HCT116 (cell line): ENCODE measurements around the gene ZBTB39. TPM values are rescaled to one million over a fixed set of nuclear protein-coding genes. Genes with fewer than 3 reads are reported as not detected.
A peak's percentile ranks its signal among the peaks of the same experiment; 100 is the strongest.

Experiments used
- ATAC-seq: fragments of 200-7000 bp; cut with Tn5 transposase; 2 replicates; pipeline ENCODE4 v1.9.1; 2020; ENCODE audit warnings: mild to moderate bottlenecking, moderate library complexity
- BruUV-seq: library from RNA; stranded (reverse); fragments of 400-500 nt; replicated peaks from 2 replicates; lab custom pipeline; 2021; lab: Mats Ljungman, UMichigan
- CTCF ChIA-PET: fragments of 300-600 bp; sonication (Branson Sonifier 250); formaldehyde crosslinking; loops from one replicate; lab custom pipeline; 2021; ENCODE audit warnings: antibody characterized with exemption; lab: Charles Lee
- POLR2A ChIA-PET: fragments of 300-600, 350-600 bp; sonication (Branson Sonifier 250); formaldehyde crosslinking; loops from one replicate; lab custom pipeline; 2021; ENCODE audit warnings: antibody characterized with exemption; lab: Charles Lee
- RAD21 ChIA-PET, 2 experiments: fragments of 300-600 bp; sonication (Branson Sonifier 250); formaldehyde crosslinking; loops; one replicate each; lab custom pipeline; 2023; ENCODE audit warnings: low total read pairs in 2 of 2; ENCODE audit not compliant: uncharacterized antibody in 2 of 2, unreplicated experiment in 2 of 2, low non-redundant PET in 1 of 2; lab: Charles Lee
- DNase-seq: peaks from one replicate; pipeline ENCODE4 v3.0.0-alpha.2; 2010; ENCODE audit warnings: low read depth, low spot score
- H2AFZ ChIP-seq: fragments of 200-600 bp; shearing (Covaris generic), sonication (generic); 2 replicates; pipeline ENCODE4 v1.6.1; 2017; ENCODE audit warnings: low read depth, mixed run types, mixed read lengths, antibody characterized with exemption, low read length; ENCODE audit not compliant: poor library complexity, severe bottlenecking
- H3K27ac ChIP-seq: 2 replicates; pipeline ENCODE4 v1.5.1; 2012; ENCODE audit warnings: low read depth, low read length
- H3K27me3 ChIP-seq: fragments of 200-600 bp; sonication (generic); 2 replicates; pipeline ENCODE4 v1.6.1; 2016; ENCODE audit warnings: mixed run types, low read length, mixed read lengths; ENCODE audit not compliant: insufficient read depth
- H3K36me3 ChIP-seq, 2 experiments: fragments of 200-500 bp in 1 of 2; fragments of 200-600 bp in 1 of 2; sonication (Bioruptor generic) in 1 of 2; sonication (generic) in 1 of 2; 2 replicates each; pipeline versions ENCODE4 v1.5.1 to v1.6.1; 2014 to 2016; ENCODE audit warnings: low read length in 2 of 2, inconsistent platforms in 1 of 2, mixed read lengths in 1 of 2, mixed run types in 1 of 2; ENCODE audit not compliant: insufficient read depth in 2 of 2, control insufficient read depth in 1 of 2
- H3K4me1 ChIP-seq, 2 experiments: fragments of 200-600 bp in 1 of 2; sonication (generic) in 1 of 2; 2 replicates each; pipeline versions ENCODE4 v1.5.1 to v1.6.1; 2012 to 2017; ENCODE audit warnings: low read length in 2 of 2, inconsistent platforms in 1 of 2, mild to moderate bottlenecking in 1 of 2, mixed read lengths in 1 of 2, mixed run types in 1 of 2, moderate library complexity in 1 of 2; ENCODE audit not compliant: insufficient read depth in 2 of 2, control insufficient read depth in 1 of 2
- H3K4me2 ChIP-seq: fragments of 200-600 bp; sonication (generic); 2 replicates; pipeline ENCODE4 v1.6.1; 2017; ENCODE audit warnings: mixed run types, low read length, mixed read lengths
- H3K4me3 ChIP-seq, 2 experiments: fragments of 200-600 bp in 1 of 2; sonication (generic) in 1 of 2; replicated peaks in 1 of 2; 2 replicates each; pipeline ENCODE4 v1.5.1; 2011 to 2016; ENCODE audit warnings: low read length in 2 of 2, control low read depth in 1 of 2, low read depth in 1 of 2, mild to moderate bottlenecking in 1 of 2, mixed read lengths in 1 of 2, mixed run types in 1 of 2
- H3K79me2 ChIP-seq: fragments of 200-600 bp; sonication (generic); 2 replicates; pipeline ENCODE4 v1.6.1; 2017; ENCODE audit warnings: mild to moderate bottlenecking, mixed run types, low read length, moderate library complexity, mixed read lengths; ENCODE audit not compliant: insufficient read depth
- H3K9ac ChIP-seq: fragments of 200-600 bp; sonication (generic); 2 replicates; pipeline ENCODE4 v1.6.1; 2016; ENCODE audit warnings: low read length, mixed read lengths
- H3K9me2 ChIP-seq: fragments of 200-600 bp; sonication (generic), shearing (Covaris generic); 2 replicates; pipeline ENCODE4 v1.6.1; 2017; ENCODE audit warnings: mixed run types, mild to moderate bottlenecking, moderate library complexity; ENCODE audit not compliant: insufficient read depth
- H3K9me3 ChIP-seq, 2 experiments: fragments of 200-500 bp in 1 of 2; fragments of 200-600 bp in 1 of 2; sonication (Bioruptor generic) in 1 of 2; sonication (generic) in 1 of 2; 2 replicates each; pipeline ENCODE4 v1.6.1; 2014 to 2017; ENCODE audit warnings: low read length in 2 of 2, mixed read lengths in 2 of 2, inconsistent platforms in 1 of 2, low read depth in 1 of 2, mild to moderate bottlenecking in 1 of 2, mixed run types in 1 of 2, moderate library complexity in 1 of 2; ENCODE audit not compliant: control insufficient read depth in 1 of 2, insufficient read depth in 1 of 2
- H4K20me1 ChIP-seq: fragments of 200-600 bp; sonication (generic), shearing (Covaris generic); 2 replicates; pipeline ENCODE4 v1.6.1; 2017; ENCODE audit warnings: mixed run types, mild to moderate bottlenecking, moderate library complexity; ENCODE audit not compliant: insufficient read depth
- CTCF ChIP-seq, 3 experiments: fragments of 200-600 bp in 1 of 3; sonication (generic) in 1 of 3; IDR thresholded peaks in 2 of 3; conservative IDR thresholded peaks in 1 of 3; 2 replicates each; pipeline ENCODE4 v1.5.1; 2012 to 2017; ENCODE audit warnings: low read depth in 2 of 3, low read length in 2 of 3, antibody characterized with exemption in 1 of 3, borderline replicate concordance in 1 of 3, control low read depth in 1 of 3, mild to moderate bottlenecking in 1 of 3, mixed read lengths in 1 of 3, mixed run types in 1 of 3, moderate library complexity in 1 of 3; ENCODE audit not compliant: insufficient read depth in 1 of 3
- EZH2phosphoT487 ChIP-seq: fragments of 200-600 bp; IDR thresholded peaks from 2 replicates; pipeline ENCODE4 v1.6.1; 2018; ENCODE audit warnings: antibody characterized with exemption, borderline replicate concordance
- FOSL1 ChIP-seq: IDR thresholded peaks from 2 replicates; pipeline ENCODE4 v1.6.1; 2012; ENCODE audit warnings: low read depth
- JUND ChIP-seq: IDR thresholded peaks from 2 replicates; pipeline ENCODE4 v1.6.1; 2012
- POLR2A ChIP-seq: IDR thresholded peaks from 2 replicates; pipeline ENCODE4 v1.7.0; 2011; ENCODE audit warnings: borderline replicate concordance; ENCODE audit not compliant: insufficient read depth, insufficient read length; ENCODE audit errors: extremely low read depth
- RAD21 ChIP-seq: IDR thresholded peaks from 2 replicates; pipeline ENCODE4 v1.6.1; 2012; ENCODE audit warnings: low read depth, mild to moderate bottlenecking
- SIN3A ChIP-seq: IDR thresholded peaks from 2 replicates; pipeline ENCODE4 v1.6.1; 2012; ENCODE audit warnings: low read depth
- intact Hi-C: fragments of 100-400 bp; cut with micrococcal nuclease; formaldehyde crosslinking; loops from 2 replicates; pipeline ENCODE4 v1.10.0; 2022
- total RNA-seq: library from RNA; stranded (reverse); gene quantifications from one replicate; pipeline ENCODE4 v1.2.1, GENCODE V29; 2021; ENCODE audit not compliant: unreplicated experiment

Gene ZBTB39
- total RNA-seq, 1 experiment from 2014 or later, result 12.3 TPM

- TF ChIP-seq SIN3A (no peak), POLR2A (no peak), EZH2phosphoT487 (no peak), RAD21 (no peak), FOSL1 (no peak)
- H3K4me3 ChIP-seq, result no peak overlapping the region
- no peak overlapping the region for H3K4me2 ChIP-seq
- no peak overlapping the region for H3K27ac ChIP-seq
- H3K9me2 ChIP-seq, result no peaks in the 10 kb centered on the region
- POLR2A ChIA-PET, result no interaction called here
- no peak overlapping the region for H2AFZ ChIP-seq
- no peak for ATAC-seq
- CTCF ChIA-PET, result interaction anchor here (5.3 kb wide), 1 partner anchor 102 kb away, joined by 26 read pairs; the partner anchor contains the start of gene STAT6
- no peak for DNase-seq
- H3K4me1 ChIP-seq, result peaks cover 4 to 21% of the 10 kb centered on the region in 2 experiments; a peak in 3 of 4 replicates
- BruUV-seq, result no TSS peak
- H3K27me3 ChIP-seq, result peaks cover 21% of the 10 kb centered on the region; the same call in 1 of the 2 replicates
- no peaks in the 10 kb centered on the region for H3K9me3 ChIP-seq
- no peaks in the 10 kb centered on the region for H3K36me3 ChIP-seq
- H4K20me1 ChIP-seq, result no peaks in the 10 kb centered on the region
- H3K79me2 ChIP-seq, result peaks cover 10% of the 10 kb centered on the region
- no peak overlapping the region for H3K9ac ChIP-seq
- RAD21 ChIA-PET, result no interaction called here
- intact Hi-C loops, result loop anchor here (2.0 to 5.0 kb wide), 2 partner anchors 173 to 253 kb away; no protein-coding TSS in a partner anchor
Measured at GRCh38 chr12:57009949-57010626, 3.7 kb upstream of the ZBTB39 start.

GRCh38 chr12:57008178-57008577, 1.8 kb upstream of the ZBTB39 start:
- no peak overlapping the region for H3K4me3 ChIP-seq
- POLR2A ChIA-PET, result no interaction called here
- BruUV-seq, result no TSS peak

More at GRCh38 chr12:57008178-57008577, 1.8 kb upstream of the ZBTB39 start:
- Histone ChIP-seq H3K27ac (no peak overlapping the region), H3K36me3 (peaks cover 4 to 13% of the 10 kb centered on the region in 2 experiments; a peak in 2 of 4 replicates), H3K4me2 (no peak overlapping the region), H3K27me3 (peaks cover 4% of the 10 kb centered on the region; the same call in 1 of the 2 replicates), H3K9me2 (no peaks in the 10 kb centered on the region), H3K4me1 (peaks cover 4 to 24% of the 10 kb centered on the region in 2 experiments; a peak in 3 of 4 replicates), H2AFZ (peak overlapping the region; percentile 14), H3K9me3 (no peaks in the 10 kb centered on the region), H4K20me1 (no peaks in the 10 kb centered on the region), H3K79me2 (peaks cover 27% of the 10 kb centered on the region), H3K9ac (no peak overlapping the region)
- DNase-seq (peak; percentile 52), ATAC-seq (no peak)
- RAD21 ChIA-PET, result interaction anchor here in 1 of 2 experiments (0.5 kb wide), 1 partner anchor 487 kb away, joined by 3 read pairs; the partner anchor contains the start of gene RBMS2
- CTCF ChIA-PET, result interaction anchor here (0.5 to 5.3 kb wide), 9 partner anchors 10 to 1010 kb away, joined by 3 to 26 read pairs (median 5); partner anchors contain the start of gene STAT6
- TF ChIP-seq JUND (no peak), RAD21 (peak; percentile 92), CTCF (IDR thresholded peaks at IDR 0.05 in 2 of 3, conservative IDR thresholded peaks at IDR 0.05 in 1 of 3; ENCODE audit: borderline replicate concordance in 1 of 3, insufficient read depth in 1 of 3, low read depth in 2 of 3, low read length in 2 of 3) (peak; percentile 65 to 93 (median 79))
- intact Hi-C loops, result loop anchor here (1.0 to 5.0 kb wide), 4 partner anchors 54 to 251 kb away; no protein-coding TSS in a partner anchor
